Progenitor cell of endocrine pancreas (in vitro differentiated cells): ENCODE measurements around the gene LYPD6. TPM values are rescaled to one million over a fixed set of nuclear protein-coding genes. Genes with fewer than 3 reads are reported as not detected.

Experiments used
- DNase-seq: peaks from one replicate; pipeline ENCODE4 v3.0.0; 2021; ENCODE audit warnings: low spot score; ENCODE audit not compliant: unreplicated experiment
- H3K27ac Mint-ChIP-seq: 2 replicates; pipeline ENCODE4 v1.8.0; 2021; ENCODE audit warnings: mild to moderate bottlenecking, moderate library complexity, mixed read lengths
- H3K27me3 Mint-ChIP-seq: 2 replicates; pipeline ENCODE4 v1.8.0; 2021; ENCODE audit warnings: mixed read lengths
- H3K36me3 Mint-ChIP-seq: 2 replicates; pipeline ENCODE4 v1.8.0; 2022; ENCODE audit warnings: mixed read lengths; ENCODE audit not compliant: insufficient read depth
- H3K4me1 Mint-ChIP-seq: 2 replicates; pipeline ENCODE4 v1.8.0; 2021; ENCODE audit warnings: low read depth, mixed read lengths
- H3K4me3 Mint-ChIP-seq: 2 replicates; pipeline ENCODE4 v1.8.0; 2021; ENCODE audit warnings: low read depth, mild to moderate bottlenecking, moderate library complexity, mixed read lengths
- H3K9me3 Mint-ChIP-seq: 2 replicates; pipeline ENCODE4 v1.8.0; 2021; ENCODE audit warnings: low read depth, mixed read lengths
- total RNA-seq: library from RNA; stranded (reverse); gene quantifications from 2 replicates; pipeline ENCODE4 v1.2.1, GENCODE V29; 2021
- TF ChIP-seq, protein P1 (sequence below): fragments of 200-600 bp; sonication (generic); IDR thresholded peaks from one replicate; pipeline ENCODE4 v1.5.0; 2021; ENCODE audit warnings: antibody characterized with exemption, mild to moderate bottlenecking; ENCODE audit not compliant: unreplicated experiment

The LYPD6 gene
- total RNA-seq, 1 donor from 2014 or later: 30.1 TPM

GRCh38 chr2:149307014-149307413 lies 23.4 kb upstream of the LYPD6 start:
- Mint-ChIP-seq H3K4me1 (peaks cover 19% of the 10 kb centered on the region), H3K27ac (no peak overlapping the region), H3K9me3 (no peaks in the 10 kb centered on the region), H3K27me3 (peaks cover 23% of the 10 kb centered on the region), H3K36me3 (no peaks in the 10 kb centered on the region), H3K4me3 (no peak overlapping the region)
- TF ChIP-seq, protein P1, sequence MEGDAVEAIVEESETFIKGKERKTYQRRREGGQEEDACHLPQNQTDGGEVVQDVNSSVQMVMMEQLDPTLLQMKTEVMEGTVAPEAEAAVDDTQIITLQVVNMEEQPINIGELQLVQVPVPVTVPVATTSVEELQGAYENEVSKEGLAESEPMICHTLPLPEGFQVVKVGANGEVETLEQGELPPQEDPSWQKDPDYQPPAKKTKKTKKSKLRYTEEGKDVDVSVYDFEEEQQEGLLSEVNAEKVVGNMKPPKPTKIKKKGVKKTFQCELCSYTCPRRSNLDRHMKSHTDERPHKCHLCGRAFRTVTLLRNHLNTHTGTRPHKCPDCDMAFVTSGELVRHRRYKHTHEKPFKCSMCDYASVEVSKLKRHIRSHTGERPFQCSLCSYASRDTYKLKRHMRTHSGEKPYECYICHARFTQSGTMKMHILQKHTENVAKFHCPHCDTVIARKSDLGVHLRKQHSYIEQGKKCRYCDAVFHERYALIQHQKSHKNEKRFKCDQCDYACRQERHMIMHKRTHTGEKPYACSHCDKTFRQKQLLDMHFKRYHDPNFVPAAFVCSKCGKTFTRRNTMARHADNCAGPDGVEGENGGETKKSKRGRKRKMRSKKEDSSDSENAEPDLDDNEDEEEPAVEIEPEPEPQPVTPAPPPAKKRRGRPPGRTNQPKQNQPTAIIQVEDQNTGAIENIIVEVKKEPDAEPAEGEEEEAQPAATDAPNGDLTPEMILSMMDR: no peak
- no peak for DNase-seq

DNA sequence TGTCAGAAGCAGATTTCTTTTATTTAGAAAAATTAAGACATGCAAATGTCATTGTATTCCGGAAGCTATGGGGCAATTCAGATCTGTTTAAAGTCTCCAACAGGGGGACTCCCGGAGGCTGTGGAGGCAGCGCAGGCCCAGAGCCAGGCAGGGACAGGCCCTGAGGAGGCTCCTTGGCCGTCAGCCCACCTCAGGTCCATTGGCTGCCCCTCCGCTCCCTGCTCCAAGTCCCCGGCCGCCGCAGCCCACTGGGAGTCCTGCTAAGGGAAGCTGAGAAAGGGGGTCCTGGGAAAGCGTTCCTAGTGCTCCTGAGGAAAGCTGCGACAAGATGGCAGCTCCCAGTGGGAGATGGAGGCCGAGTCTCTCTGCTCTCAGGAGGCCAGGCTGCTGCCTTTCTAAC lies 20.0 kb upstream of the LYPD6 start:
- Mint-ChIP-seq H3K4me1 (peaks cover 46% of the 10 kb centered on the region), H3K27me3 (peaks cover 17% of the 10 kb centered on the region), H3K27ac (no peak overlapping the region), H3K36me3 (no peaks in the 10 kb centered on the region), H3K4me3 (no peak overlapping the region), H3K9me3 (no peaks in the 10 kb centered on the region)
- TF ChIP-seq, protein P1: no peak
- no peak for DNase-seq

DNA sequence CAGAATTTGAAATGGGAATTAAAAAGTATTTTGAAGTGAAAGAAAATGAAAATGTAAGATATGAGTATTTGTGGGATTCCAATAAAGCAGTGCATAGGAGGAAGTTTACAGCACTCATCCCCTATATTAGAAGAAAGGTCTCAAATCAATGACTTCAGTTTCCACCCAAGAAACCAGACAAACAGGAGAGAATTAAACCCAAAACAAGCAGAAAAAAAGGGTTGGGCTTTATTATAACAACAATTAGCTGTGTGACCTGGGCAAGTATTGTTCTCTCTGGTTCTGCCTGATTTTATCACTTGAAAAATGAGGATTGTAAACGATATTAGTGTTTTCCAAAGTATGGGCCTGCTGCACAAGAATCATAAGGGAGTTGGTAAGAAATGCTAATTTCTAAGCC lies 18.3 kb upstream of the LYPD6 start:
- Mint-ChIP-seq H3K9me3 (no peaks in the 10 kb centered on the region), H3K4me3 (no peak overlapping the region), H3K27me3 (peaks cover 6% of the 10 kb centered on the region), H3K4me1 (peaks cover 50% of the 10 kb centered on the region), H3K27ac (no peak overlapping the region), H3K36me3 (no peaks in the 10 kb centered on the region)
- TF ChIP-seq, protein P1: no peak
- no peak for DNase-seq

- no peak overlapping the region for H3K4me3 Mint-ChIP-seq
- H3K36me3 Mint-ChIP-seq: no peaks in the 10 kb centered on the region
- peaks cover 41% of the 10 kb centered on the region for H3K4me1 Mint-ChIP-seq
- TF ChIP-seq, protein P1: peak; percentile 79
- DNase-seq: no peak
- H3K27me3 Mint-ChIP-seq: no peaks in the 10 kb centered on the region
- H3K9me3 Mint-ChIP-seq: peaks cover 3% of the 10 kb centered on the region
- H3K27ac Mint-ChIP-seq: peak overlapping the region; percentile 8
Observed at GRCh38 chr2:149313512-149313972, 16.8 kb upstream of the LYPD6 start.

- Mint-ChIP-seq H3K36me3 (no peaks in the 10 kb centered on the region), H3K27me3 (no peaks in the 10 kb centered on the region), H3K4me1 (peaks cover 41% of the 10 kb centered on the region), H3K27ac (peak overlapping the region; percentile 37), H3K4me3 (no peak overlapping the region), H3K9me3 (peaks cover 3% of the 10 kb centered on the region)
- TF ChIP-seq, protein P1: peak; percentile 16
- DNase-seq: no peak
Observed at GRCh38 chr2:149314687-149315086, 15.7 kb upstream of the LYPD6 start.
